22Rv1 (cell line): Measurements from ENCODE around the gene ADGRD2.

ENCODE experiments used
- H3K27ac ChIP-seq: fragments of 450-650 bp; 2 replicates; pipeline ENCODE4 v1.5.1; 2017
- ZFX ChIP-seq: fragments of 450-650 bp; IDR thresholded peaks from 2 replicates; pipeline ENCODE4 v1.6.1; 2017; ENCODE audit warnings: antibody characterized with exemption, borderline replicate concordance
- TF ChIP-seq, protein P1 (sequence below): fragments of 450-650 bp; IDR thresholded peaks from 2 replicates; pipeline ENCODE4 v1.5.1; 2017; ENCODE audit warnings: mild to moderate bottlenecking

Gene ADGRD2

DNA sequence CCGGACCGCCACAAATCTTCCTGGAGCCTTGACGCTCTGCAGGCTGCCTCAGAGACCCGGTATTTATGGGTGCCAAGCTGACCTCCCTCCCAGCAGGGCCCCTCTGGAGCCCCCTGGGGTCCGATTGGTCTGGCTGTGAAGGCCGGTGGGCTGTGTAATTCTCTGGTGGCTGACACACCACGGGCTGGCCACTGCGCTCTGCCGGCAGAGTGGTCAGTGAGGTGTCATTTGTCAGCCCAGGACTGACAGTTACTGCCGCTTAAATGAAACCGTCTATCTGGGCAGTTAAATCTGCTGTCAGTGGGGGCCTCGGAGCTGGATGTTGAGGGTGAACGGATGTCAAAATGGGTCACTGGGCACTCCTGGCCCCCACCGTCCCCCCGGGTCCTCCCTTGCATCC lies 46.2 kb downstream of the ADGRD2 start:
- TF ChIP-seq, protein P1, sequence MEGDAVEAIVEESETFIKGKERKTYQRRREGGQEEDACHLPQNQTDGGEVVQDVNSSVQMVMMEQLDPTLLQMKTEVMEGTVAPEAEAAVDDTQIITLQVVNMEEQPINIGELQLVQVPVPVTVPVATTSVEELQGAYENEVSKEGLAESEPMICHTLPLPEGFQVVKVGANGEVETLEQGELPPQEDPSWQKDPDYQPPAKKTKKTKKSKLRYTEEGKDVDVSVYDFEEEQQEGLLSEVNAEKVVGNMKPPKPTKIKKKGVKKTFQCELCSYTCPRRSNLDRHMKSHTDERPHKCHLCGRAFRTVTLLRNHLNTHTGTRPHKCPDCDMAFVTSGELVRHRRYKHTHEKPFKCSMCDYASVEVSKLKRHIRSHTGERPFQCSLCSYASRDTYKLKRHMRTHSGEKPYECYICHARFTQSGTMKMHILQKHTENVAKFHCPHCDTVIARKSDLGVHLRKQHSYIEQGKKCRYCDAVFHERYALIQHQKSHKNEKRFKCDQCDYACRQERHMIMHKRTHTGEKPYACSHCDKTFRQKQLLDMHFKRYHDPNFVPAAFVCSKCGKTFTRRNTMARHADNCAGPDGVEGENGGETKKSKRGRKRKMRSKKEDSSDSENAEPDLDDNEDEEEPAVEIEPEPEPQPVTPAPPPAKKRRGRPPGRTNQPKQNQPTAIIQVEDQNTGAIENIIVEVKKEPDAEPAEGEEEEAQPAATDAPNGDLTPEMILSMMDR: no peak
- TF ChIP-seq ZFX: no peak
- H3K27ac ChIP-seq: no peak overlapping the region

DNA sequence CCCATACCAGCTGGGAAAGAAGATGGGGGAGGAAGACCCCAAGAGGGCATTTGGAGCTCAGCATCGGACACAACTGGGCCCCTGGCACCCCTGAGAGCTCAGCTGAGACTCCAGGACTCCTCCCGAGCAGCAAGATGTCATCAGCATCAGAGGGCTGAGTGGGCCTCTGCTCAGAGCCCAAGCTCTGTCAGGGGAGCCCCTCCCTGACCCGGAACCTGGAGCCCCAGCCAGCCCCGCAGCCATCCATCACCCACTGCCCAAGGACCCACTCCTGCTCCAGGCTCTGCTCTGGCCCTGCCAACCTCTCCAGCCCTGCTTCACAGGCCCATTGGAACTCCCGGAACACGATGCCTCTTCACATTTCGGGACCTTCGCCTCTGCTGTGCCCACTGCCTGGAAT lies 47.2 kb downstream of the ADGRD2 start:
- no peak for TF ChIP-seq ZFX
- TF ChIP-seq, protein P1: no peak
- no peak overlapping the region for H3K27ac ChIP-seq

DNA sequence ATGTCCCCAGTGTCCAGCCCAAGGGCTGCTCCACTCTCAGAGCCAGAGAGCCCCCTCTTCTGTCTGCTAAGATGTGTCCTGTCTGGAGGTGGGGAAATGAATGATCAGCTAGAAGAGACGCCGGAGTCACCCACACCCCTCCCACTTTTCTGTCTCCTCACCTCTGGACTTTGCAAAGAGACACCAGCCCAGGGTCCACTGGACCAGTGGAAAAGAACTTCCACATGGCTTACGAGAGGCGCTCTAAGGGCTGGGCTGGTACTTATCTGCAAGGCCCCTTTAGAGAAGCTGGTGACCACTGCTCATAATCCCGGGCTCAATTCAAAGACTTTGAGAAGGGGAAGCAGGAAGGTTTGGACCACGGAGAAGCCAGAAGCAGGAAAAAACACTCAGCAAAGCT lies 47.8 kb downstream of the ADGRD2 start:
- TF ChIP-seq, protein P1: no peak
- H3K27ac ChIP-seq: no peak overlapping the region

DNA sequence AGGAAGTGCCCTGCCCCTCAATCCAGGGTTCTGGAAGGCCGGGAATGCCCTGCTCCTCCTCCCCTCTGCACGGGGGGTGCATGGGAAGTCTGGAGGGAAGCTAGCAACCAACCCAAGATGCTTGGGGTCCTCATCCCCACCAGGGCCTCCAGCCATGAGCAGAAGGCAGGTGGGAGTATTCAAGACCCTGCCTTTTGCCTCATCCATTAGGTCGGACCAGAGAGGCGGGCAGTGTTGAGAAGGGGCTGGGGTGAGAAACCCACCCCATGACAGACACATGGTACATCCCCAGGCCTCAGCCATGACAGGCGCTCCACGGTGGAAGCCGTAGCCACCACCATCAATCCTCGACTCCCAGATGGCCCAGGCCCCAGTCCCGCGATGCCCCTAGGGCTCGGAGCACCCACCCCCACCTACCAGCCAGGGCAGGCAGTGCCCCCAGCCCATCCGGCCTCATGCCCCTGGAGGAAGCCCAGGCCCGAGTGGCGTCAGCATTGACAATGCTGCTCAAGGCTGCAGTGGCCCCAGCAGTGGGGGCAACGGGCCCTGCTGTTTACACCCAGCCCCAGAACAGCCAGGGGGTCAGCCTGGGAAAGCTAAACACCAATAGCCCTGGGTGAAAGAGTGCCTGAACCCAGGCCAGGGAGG lies 48.4 kb downstream of the ADGRD2 start:
- no peak overlapping the region for H3K27ac ChIP-seq
- TF ChIP-seq ZFX: no peak
- TF ChIP-seq, protein P1: no peak

DNA sequence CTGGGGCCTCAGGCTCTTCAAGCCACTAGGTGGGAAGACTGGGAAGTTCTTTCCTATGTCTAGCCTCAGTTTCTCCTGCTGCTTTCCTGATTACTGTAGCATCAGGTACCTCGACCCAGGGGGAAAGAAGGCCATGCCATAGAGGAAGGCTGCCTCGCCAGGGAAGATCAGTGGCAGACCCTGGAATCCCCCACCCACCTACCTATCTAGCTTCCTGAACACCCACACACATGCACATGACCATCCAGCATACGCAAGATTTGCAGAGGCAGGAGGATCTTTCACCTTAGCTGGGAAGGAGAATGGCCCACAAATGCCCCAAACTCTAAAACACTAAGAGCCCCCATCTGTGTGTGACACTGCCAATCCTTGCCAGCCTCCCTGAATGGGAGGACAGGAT lies 49.0 kb downstream of the ADGRD2 start:
- H3K27ac ChIP-seq: no peak overlapping the region
- no peak for TF ChIP-seq ZFX
- TF ChIP-seq, protein P1: no peak

DNA sequence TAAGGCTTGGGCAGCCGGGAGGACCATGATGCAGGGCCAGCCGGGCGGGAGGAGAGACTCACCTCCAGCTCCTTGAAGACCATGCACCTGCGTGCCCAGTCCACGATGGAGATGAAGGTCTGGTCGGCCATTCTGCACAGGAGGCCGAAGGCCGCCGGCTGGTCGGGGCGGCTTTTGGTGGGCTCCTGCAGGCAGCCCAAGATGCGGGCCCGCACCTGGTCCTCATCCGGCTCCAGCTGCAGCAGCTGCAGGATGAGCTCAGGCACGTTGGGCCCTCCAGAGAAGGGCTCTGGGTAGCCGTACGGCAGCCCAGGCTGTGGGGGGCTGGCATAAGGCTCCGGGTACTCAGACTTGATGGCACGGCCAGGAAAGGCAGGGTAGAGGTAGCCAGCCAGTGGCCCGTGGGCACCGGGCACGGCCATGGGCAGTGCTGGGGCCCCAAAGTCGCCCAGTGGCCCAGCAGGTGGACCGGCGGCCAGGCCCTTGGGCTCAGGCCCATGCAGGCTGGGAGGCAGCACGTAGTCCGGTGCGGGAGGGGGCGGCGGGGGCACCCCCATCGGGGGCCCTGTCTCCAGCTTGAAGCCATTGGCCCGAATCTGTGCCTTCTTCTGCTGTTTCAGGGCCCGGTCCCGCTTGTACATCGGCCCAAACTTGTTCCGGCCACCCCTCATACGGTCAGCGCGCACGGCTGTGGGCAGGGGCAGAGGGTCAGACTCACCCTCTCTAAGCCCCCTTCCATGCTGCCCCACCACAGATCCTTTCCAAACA lies 50.0 kb downstream of the ADGRD2 start:
- TF ChIP-seq, protein P1: no peak
- no peak for TF ChIP-seq ZFX
- H3K27ac ChIP-seq: no peak overlapping the region
